MCF 10A (cell line): ENCODE data around the gene GALNT9. TPM values are rescaled to one million over a fixed set of nuclear protein-coding genes. Genes with fewer than 3 reads are reported as not detected.

Source experiments
- BruUV-seq: library from RNA; stranded (reverse); fragments of 400-500 nt; replicated peaks from 2 replicates; lab custom pipeline; 2021; lab: Mats Ljungman, UMichigan
- CTCF ChIA-PET: fragments of 300-600 bp; sonication (Branson Sonifier 250); formaldehyde crosslinking; extraction: SDS; loops from one replicate; lab custom pipeline; 2021; ENCODE audit warnings: antibody characterized with exemption, inconsistent platforms; lab: Yijun Ruan, JAX
- POLR2A ChIA-PET: fragments of 300-600, 350-650 bp; sonication (Branson Sonifier 250); formaldehyde crosslinking; extraction: SDS; loops from one replicate; lab custom pipeline; 2020; ENCODE audit warnings: antibody characterized with exemption, inconsistent platforms; lab: Yijun Ruan, JAX
- DNase-seq: peaks from one replicate; pipeline ENCODE4 v3.0.0-alpha.2; 2018; ENCODE audit not compliant: unreplicated experiment
- H3K27ac Mint-ChIP-seq: one replicate; pipeline ENCODE4 v1.8.0; 2022; ENCODE audit warnings: mild to moderate bottlenecking, low read depth, mixed read lengths; ENCODE audit not compliant: unreplicated experiment
- H3K27me3 Mint-ChIP-seq: one replicate; pipeline ENCODE4 v1.8.0; 2022; ENCODE audit warnings: mixed read lengths; ENCODE audit not compliant: insufficient read depth, unreplicated experiment
- H3K36me3 Mint-ChIP-seq: one replicate; pipeline ENCODE4 v1.8.0; 2022; ENCODE audit warnings: mild to moderate bottlenecking, moderate library complexity, mixed read lengths; ENCODE audit not compliant: insufficient read depth, unreplicated experiment
- H3K4me1 Mint-ChIP-seq: one replicate; pipeline ENCODE4 v1.8.0; 2022; ENCODE audit warnings: mixed read lengths; ENCODE audit not compliant: insufficient read depth, unreplicated experiment
- H3K4me3 Mint-ChIP-seq: one replicate; pipeline ENCODE4 v1.8.0; 2022; ENCODE audit warnings: mild to moderate bottlenecking, moderate library complexity, mixed read lengths; ENCODE audit not compliant: unreplicated experiment
- H3K9me3 Mint-ChIP-seq: one replicate; pipeline ENCODE4 v1.8.0; 2022; ENCODE audit warnings: mixed read lengths; ENCODE audit not compliant: unreplicated experiment
- intact Hi-C: fragments of 100-400 bp; cut with micrococcal nuclease; formaldehyde crosslinking; loops from 2 replicates; pipeline ENCODE4 v1.14.1; 2022
- total RNA-seq: library from RNA; stranded (reverse); gene quantifications from 2 replicates; pipeline ENCODE4 v1.2.3, GENCODE V29; 2022
- TF ChIP-seq, protein P1 (sequence below): fragments of 200-600 bp; IDR thresholded peaks from one replicate; pipeline ENCODE4 v1.8.0; 2022; ENCODE audit warnings: antibody characterized with exemption, mild to moderate bottlenecking; ENCODE audit not compliant: unreplicated experiment

The GALNT9 gene
- total RNA-seq, 1 experiment from 2014 or later: 4.4 TPM

DNA sequence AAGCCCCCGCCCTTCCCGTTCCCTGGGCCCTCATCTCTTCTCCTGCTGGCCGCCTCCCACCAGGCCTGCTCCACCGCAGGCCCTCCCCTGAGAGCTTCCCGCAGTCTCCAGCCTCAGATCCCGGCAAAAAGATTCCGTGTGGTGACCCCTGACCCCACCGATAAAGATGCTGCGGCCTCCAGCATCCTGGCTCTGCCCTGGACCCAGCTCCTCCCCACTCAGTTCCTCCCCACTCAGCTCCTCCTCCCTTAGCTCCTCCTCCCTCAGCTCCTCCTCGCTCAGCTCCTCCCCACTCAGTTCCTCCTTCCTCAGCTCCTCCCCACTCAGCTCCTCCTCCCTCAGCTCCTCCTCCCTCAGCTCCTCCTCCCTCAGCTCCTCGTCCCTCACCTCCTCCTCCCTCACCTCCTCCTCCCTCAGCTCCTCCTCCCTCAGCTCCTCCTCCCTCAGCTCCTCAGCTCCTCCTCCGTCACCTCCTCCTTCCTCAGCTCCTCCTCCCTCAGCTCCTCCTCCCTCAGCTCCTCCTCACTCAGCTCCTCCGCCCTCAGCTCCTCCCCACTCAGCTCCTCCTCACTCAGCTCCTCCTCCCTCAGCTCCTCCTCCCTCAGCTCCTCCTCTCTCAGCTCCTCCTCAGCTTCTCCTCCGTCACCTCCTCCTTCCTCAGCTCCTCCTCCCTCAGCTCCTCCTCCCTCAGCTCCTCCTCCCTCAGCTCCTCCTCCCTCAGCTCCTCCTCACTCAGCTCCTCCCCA lies 168.2 kb downstream of the GALNT9 start:
- Mint-ChIP-seq H3K4me3 (no peak overlapping the region), H3K9me3 (peaks cover 5% of the 10 kb centered on the region), H3K27ac (no peak overlapping the region), H3K36me3 (no peaks in the 10 kb centered on the region), H3K4me1 (peaks cover 21% of the 10 kb centered on the region), H3K27me3 (peaks cover 11% of the 10 kb centered on the region)
- BruUV-seq: no TSS peak
- ChIA-PET CTCF (interaction anchor here (0.6 to 4.4 kb wide), 6 partner anchors 8 to 454 kb away, joined by 3 to 22 read pairs (median 5); no protein-coding TSS in a partner anchor), POLR2A (interaction anchor here (0.6 kb wide), 1 partner anchor 77 kb away, joined by 3 read pairs; no protein-coding TSS in a partner anchor)
- DNase-seq: peak; percentile 56
- TF ChIP-seq, protein P1, sequence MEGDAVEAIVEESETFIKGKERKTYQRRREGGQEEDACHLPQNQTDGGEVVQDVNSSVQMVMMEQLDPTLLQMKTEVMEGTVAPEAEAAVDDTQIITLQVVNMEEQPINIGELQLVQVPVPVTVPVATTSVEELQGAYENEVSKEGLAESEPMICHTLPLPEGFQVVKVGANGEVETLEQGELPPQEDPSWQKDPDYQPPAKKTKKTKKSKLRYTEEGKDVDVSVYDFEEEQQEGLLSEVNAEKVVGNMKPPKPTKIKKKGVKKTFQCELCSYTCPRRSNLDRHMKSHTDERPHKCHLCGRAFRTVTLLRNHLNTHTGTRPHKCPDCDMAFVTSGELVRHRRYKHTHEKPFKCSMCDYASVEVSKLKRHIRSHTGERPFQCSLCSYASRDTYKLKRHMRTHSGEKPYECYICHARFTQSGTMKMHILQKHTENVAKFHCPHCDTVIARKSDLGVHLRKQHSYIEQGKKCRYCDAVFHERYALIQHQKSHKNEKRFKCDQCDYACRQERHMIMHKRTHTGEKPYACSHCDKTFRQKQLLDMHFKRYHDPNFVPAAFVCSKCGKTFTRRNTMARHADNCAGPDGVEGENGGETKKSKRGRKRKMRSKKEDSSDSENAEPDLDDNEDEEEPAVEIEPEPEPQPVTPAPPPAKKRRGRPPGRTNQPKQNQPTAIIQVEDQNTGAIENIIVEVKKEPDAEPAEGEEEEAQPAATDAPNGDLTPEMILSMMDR: no peak
- intact Hi-C loops: no loop called here

DNA sequence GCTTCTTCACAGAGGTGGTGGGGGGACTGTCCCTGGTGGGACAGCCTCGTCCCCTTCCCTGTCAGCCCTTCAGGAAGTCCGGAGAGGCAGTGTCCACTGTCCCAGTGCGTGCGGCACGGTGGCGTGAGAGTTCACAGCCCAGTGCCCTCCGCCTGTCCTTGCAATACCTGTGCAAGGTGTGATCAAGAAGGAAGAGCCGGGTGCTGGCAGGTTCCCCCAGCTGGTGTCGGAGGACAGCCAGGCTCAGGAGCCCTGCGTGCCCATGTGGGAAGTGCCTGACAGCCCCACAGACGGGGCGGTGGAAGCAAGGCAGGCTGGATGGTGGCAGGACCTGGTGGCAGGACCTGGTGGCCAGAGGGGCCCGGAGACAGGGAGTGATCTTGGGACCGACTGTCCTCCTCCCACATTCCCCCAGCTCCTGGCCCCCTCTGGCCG lies 168.8 kb downstream of the GALNT9 start:
- Mint-ChIP-seq H3K9me3 (no peaks in the 10 kb centered on the region), H3K36me3 (no peaks in the 10 kb centered on the region), H3K4me1 (peaks cover 21% of the 10 kb centered on the region), H3K27me3 (peaks cover 11% of the 10 kb centered on the region), H3K27ac (no peak overlapping the region), H3K4me3 (no peak overlapping the region)
- CTCF ChIA-PET: interaction anchor here (0.6 to 4.4 kb wide), 4 partner anchors 9 to 454 kb away, joined by 3 to 22 read pairs (median 5); no protein-coding TSS in a partner anchor
- POLR2A ChIA-PET: no interaction called here
- no TSS peak for BruUV-seq
- DNase-seq: no peak
- intact Hi-C loops: no loop called here
- TF ChIP-seq, protein P1: no peak

DNA sequence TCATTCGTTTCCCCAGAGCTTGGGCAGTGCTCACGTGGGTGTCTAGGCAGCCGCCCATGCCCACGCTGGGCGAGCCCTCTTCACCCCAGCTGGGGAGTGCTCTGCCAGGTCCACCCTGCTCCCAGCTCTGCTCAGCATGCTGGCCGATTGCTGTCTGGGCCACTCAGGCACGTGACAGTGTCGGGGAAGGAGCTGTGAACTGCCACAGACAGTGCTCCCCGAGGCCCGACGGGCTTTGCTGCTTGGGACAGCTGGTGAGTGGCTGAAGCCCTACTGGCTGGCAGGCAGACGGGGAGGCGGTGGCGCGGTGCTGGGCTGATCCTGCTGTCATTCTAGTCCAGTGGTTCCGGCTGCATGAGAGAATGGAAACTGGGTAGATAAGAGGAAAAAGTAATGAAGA lies 169.4 kb downstream of the GALNT9 start:
- peaks cover 11% of the 10 kb centered on the region for H3K27me3 Mint-ChIP-seq
- H3K4me1 Mint-ChIP-seq: peaks cover 21% of the 10 kb centered on the region
- no peaks in the 10 kb centered on the region for H3K9me3 Mint-ChIP-seq
- H3K4me3 Mint-ChIP-seq: no peak overlapping the region
- intact Hi-C loops: no loop called here
- ChIA-PET POLR2A (no interaction called here), CTCF (interaction anchor here (4.4 kb wide), 1 partner anchor 254 kb away, joined by 22 read pairs; no protein-coding TSS in a partner anchor)
- H3K27ac Mint-ChIP-seq: no peak overlapping the region
- BruUV-seq: no TSS peak
- no peak for DNase-seq
- TF ChIP-seq, protein P1: no peak
- H3K36me3 Mint-ChIP-seq: no peaks in the 10 kb centered on the region

DNA sequence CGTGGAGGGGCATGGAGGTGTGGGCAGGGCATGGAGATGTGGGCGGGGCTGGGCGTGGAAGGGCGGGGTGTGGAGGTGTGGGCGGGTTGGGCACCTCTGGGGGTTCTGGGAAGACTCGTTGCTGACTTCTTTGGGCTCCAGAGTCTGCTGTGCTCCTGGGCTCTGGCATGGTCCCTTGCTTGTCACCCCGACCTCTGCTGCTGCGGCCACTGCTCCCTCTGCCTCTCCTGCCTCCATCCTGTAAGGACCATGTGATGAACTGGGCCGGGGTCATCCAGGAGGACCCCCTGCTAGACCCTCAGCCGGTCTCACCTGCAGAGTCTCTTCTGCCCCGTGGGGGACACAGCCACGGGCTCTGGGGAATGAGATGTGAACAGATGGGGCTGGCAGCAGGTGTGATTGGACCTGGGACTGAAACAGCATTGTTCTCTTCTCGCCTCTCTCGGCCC lies 169.8 kb downstream of the GALNT9 start:
- Mint-ChIP-seq H3K9me3 (no peaks in the 10 kb centered on the region), H3K36me3 (no peaks in the 10 kb centered on the region), H3K4me1 (peaks cover 21% of the 10 kb centered on the region), H3K27ac (no peak overlapping the region), H3K4me3 (no peak overlapping the region), H3K27me3 (peaks cover 11% of the 10 kb centered on the region)
- intact Hi-C loops: loop anchor here (10.0 kb wide), 1 partner anchor 455 kb away; the partner anchor contains the start of genes LRCOL1 and P2RX2
- CTCF ChIA-PET: interaction anchor here (4.4 kb wide), 1 partner anchor 255 kb away, joined by 22 read pairs; no protein-coding TSS in a partner anchor
- POLR2A ChIA-PET: no interaction called here
- DNase-seq: no peak
- BruUV-seq: no TSS peak
- TF ChIP-seq, protein P1: no peak
